Measurements from ENCODE around the gene DCUN1D3. TPM values are rescaled to one million over a fixed set of nuclear protein-coding genes. Genes with fewer than 3 reads are reported as not detected.

DCUN1D3 gene
- total and polyA plus RNA-seq, 7 donors: 2.2 to 19.6 (median 8.6) TPM

- intact Hi-C loops (cut with DNase I): loop anchor here in 1 of 2 donors (10.0 kb wide), 1 partner anchor 148 kb away; no protein-coding TSS in a partner anchor
- Histone ChIP-seq H3K4me3 (no peak overlapping the region), H3K4me1 (peaks cover 14% of the 10 kb centered on the region), H3K9me3 (no peaks in the 10 kb centered on the region), H3K27me3 (ENCODE audit: insufficient read depth in 3 of 3, low read length in 2 of 3) (no peaks in the 10 kb centered on the region), H3K27ac (no peak overlapping the region), H3K36me3 (ENCODE audit: insufficient read depth in 1 of 2, low read depth in 1 of 2) (peaks cover 11 to 26% of the 10 kb centered on the region in 2 donors)
- DNase-seq (no peak), ATAC-seq (no peak)
- WGBS, 3 donors: 81 to 91% (median 90%) methylated on average over 2 of the region's 2 CpGs
- no peak for TF ChIP-seq CTCF (IDR thresholded peaks at IDR 0.05)
These were observed 42.9 kb downstream of the DCUN1D3 start for GRCh38 chr16:20857281-20857680.

- H3K4me1 ChIP-seq: peaks cover 20% of the 10 kb centered on the region
- intact Hi-C loops (cut with DNase I): loop anchor here (5.0 to 10.0 kb wide), 2 partner anchors 42 to 150 kb away; no protein-coding TSS in a partner anchor
- no peak for ATAC-seq
- 96 to 98% (median 96%) methylated on average over 2 of the region's 2 CpGs for WGBS, 3 donors
- no peak overlapping the region for H3K4me3 ChIP-seq
- H3K36me3 ChIP-seq (ENCODE audit: insufficient read depth in 1 of 2, low read depth in 1 of 2): peaks cover 6 to 12% of the 10 kb centered on the region in 2 donors
- H3K9me3 ChIP-seq: no peaks in the 10 kb centered on the region
- no peak overlapping the region for H3K27ac ChIP-seq
- H3K27me3 ChIP-seq (ENCODE audit: insufficient read depth in 3 of 3, low read length in 2 of 3): no peaks in the 10 kb centered on the region
- DNase-seq: no peak
- no peak for TF ChIP-seq CTCF (IDR thresholded peaks at IDR 0.05)
These were observed 45.2 kb downstream of the DCUN1D3 start for GRCh38 chr16:20854963-20855362.

GRCh38 chr16:20853981-20854620 lies 46.1 kb downstream of the DCUN1D3 start:
- no peak overlapping the region for H3K27ac ChIP-seq
- no peaks in the 10 kb centered on the region for H3K9me3 ChIP-seq
- H3K27me3 ChIP-seq (ENCODE audit: insufficient read depth in 3 of 3, low read length in 2 of 3): no peaks in the 10 kb centered on the region
- no peak for ATAC-seq
- peaks cover 15% of the 10 kb centered on the region for H3K4me1 ChIP-seq
- peaks cover 6 to 7% of the 10 kb centered on the region in 2 donors for H3K36me3 ChIP-seq (ENCODE audit: insufficient read depth in 1 of 2, low read depth in 1 of 2)
- intact Hi-C loops (cut with DNase I): loop anchor here (5.0 to 10.0 kb wide), 2 partner anchors 43 to 151 kb away; no protein-coding TSS in a partner anchor
- 78 to 90% (median 84%) methylated on average over 3 of the region's 3 CpGs for WGBS, 3 donors
- H3K4me3 ChIP-seq: no peak overlapping the region
- DNase-seq: no peak
- TF ChIP-seq CTCF (IDR thresholded peaks at IDR 0.05): no peak

- Histone ChIP-seq H3K4me1 (peaks cover 15% of the 10 kb centered on the region), H3K27me3 (ENCODE audit: insufficient read depth in 3 of 3, low read length in 2 of 3) (no peaks in the 10 kb centered on the region), H3K9me3 (no peaks in the 10 kb centered on the region), H3K4me3 (no peak overlapping the region), H3K27ac (no peak overlapping the region), H3K36me3 (ENCODE audit: insufficient read depth in 1 of 2, low read depth in 1 of 2) (peaks cover 6 to 7% of the 10 kb centered on the region in 2 donors)
- no peak for TF ChIP-seq CTCF (IDR thresholded peaks at IDR 0.05)
- no peak for ATAC-seq
- DNase-seq: no peak
- intact Hi-C loops (cut with DNase I): loop anchor here (5.0 to 10.0 kb wide), 2 partner anchors 44 to 152 kb away; no protein-coding TSS in a partner anchor
- 83 to 92% (median 88%) methylated on average over 5 of the region's 5 CpGs for WGBS, 3 donors
These were observed 47.0 kb downstream of the DCUN1D3 start for GRCh38 chr16:20853143-20853542.

Data from psoas muscle (tissue), 8 donors.